GM19025 (cell line): ENCODE data around the gene KAZN.

Experiments used
- ATAC-seq: cut with Tn5 transposase; IDR thresholded peaks from one replicate; pipeline ENCODE4 v1.9.1; 2021; ENCODE audit warnings: mild to moderate bottlenecking, low read depth, moderate library complexity; ENCODE audit not compliant: unreplicated experiment

The KAZN gene

DNA sequence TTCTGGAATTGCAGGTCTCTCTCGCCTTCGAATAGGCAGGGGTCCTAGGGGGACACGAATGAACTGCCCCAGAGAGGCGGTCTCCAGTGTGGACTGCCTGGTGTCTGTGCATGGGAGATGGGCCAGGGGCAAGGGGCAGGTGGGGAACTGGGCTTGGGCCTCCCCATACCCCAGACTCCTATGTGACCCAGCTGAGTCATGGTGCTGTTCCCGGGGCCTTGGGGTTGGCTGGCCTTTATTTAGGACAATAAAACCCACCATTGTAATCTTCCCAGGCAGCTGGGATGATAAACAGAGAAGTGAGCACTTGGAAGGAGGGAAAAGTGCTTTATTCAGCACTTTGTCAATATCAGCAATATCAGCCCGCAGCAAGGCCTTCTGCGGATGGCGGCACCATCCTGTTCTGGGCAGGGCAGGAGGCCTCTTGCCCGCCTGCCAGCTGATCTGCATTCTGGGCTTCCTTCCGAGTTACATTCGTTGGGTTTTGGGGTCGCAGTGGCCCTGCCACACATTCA is 346.0 kb downstream of the KAZN start:
- ATAC-seq: no peak

- no peak for ATAC-seq
Measured at GRCh38 chr1:14945132-14946010, 346.9 kb downstream of the KAZN start.

GRCh38 chr1:14946011-14946359 is 347.5 kb downstream of the KAZN start:
- no peak for ATAC-seq

DNA sequence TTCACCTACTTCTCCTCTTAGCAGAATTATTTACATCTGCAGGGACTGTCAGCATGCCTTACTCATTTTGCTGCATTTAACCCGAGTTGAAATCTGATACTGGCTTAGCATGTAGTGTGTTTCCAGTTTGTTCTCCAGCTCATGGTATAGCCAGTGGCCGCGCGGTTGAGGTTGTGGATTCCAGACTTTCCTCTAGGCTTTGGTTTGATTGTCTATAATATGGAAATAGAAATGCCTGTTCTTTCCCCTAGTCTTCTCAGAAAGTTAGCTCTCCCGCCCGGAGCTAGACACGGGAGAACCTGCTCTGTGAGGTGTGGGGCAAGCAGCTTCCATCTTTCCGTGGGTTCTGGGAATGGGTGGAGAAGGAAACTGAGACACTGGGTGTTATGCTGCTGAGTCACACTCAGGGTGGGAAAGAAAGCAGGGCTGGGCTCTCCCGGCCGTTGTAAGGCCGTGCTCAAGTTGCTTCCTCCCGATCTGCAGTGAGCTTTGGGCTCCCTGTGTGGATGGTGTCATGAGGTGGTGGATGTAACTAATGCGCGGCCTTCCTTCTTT is 348.3 kb downstream of the KAZN start:
- ATAC-seq: no peak

DNA sequence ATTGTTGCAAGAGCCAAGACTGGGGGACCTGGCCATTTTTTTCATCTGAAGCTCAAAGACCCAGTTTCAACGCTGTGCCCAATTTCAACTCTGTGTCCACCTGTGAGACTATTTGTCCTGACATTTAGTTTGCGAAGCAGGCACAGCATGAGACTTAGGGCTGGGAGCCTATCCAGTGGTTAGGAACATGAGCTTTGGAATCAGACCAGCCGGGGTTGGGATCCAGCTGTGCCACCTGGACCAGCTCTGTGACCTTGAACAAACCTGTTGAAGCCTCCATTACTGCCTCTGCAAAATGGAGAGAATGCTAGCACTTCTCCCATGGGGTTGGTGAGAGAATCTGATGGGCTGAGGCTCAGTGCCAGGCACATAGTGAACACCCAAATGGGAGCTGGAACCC is 348.9 kb downstream of the KAZN start:
- ATAC-seq: no peak

- no peak for ATAC-seq
Measured at GRCh38 chr1:14948112-14948652, 349.7 kb downstream of the KAZN start.

DNA sequence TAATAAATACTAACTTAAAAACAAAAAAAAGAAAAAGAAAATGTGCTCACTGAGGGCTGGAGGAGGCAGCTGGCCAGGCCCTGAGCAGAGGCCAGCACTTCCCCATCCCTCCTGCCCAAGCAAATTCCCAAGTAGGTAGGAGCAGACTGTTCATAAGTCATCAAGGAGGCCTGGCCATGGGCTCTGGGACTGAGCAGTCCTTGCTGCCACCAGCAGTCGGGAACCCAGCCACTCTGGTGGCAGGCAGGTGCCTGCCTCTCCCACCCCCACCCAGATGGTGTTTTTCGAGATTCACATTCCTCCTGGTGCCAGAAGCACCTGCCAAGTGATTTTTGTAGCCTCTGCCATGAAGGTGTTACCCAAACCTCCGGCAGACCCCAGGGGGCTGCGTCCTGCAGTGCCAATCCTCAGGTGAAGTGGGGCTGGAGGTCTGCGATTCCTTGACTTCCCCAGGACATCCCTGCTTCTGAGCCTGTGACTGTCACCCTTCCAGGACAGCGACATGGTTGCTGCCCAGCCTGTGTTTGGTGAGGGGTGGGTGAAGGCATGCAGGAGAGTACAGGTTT is 350.9 kb downstream of the KAZN start:
- ATAC-seq: no peak

GRCh38 chr1:14949836-14950713 is 351.6 kb downstream of the KAZN start:
- no peak for ATAC-seq

- no peak for ATAC-seq
Measured at GRCh38 chr1:14951766-14952165, 353.3 kb downstream of the KAZN start.

GRCh38 chr1:14952626-14953314 is 354.3 kb downstream of the KAZN start:
- ATAC-seq: no peak

DNA sequence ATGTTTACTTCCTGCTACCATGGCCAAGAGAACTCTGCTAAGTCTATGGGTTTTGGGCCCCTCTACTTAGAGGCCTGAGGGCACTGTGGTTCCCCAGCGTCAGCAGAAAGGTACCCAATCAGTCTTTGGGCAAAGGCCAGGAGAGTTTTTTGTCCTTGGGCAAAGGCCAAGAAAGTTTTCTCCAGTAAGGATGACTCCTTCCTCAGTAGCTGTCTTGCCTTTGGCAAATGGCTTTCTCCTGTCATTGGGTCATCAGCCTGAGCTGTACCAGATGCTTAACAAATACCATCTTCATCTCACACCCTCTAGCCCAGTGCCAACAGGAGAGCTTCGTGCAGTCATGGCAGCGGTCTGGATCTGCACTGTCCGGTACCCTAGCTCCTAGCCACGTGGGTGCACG is 355.7 kb downstream of the KAZN start:
- ATAC-seq: no peak

- ATAC-seq: no peak
Measured at GRCh38 chr1:14954930-14955329, 356.4 kb downstream of the KAZN start.

DNA sequence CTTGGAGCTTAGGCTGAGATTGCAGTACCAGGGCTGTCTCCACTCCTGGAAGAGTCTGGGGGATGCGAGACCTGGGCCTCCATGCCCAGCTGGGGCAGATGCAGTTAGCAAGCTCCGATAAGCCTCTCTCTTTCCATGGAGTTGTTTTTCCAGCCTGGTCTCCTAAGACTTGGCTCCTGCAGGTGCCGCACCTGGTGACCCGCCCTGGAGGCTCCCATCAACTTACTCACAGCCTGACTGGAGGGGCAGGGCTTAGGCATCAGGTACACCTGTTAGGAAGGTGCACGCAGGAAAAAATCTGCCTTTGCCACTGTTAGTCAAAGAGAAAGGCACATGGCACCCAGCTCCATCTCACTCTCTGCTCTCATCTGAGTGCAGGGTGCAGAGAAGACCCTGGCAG is 356.9 kb downstream of the KAZN start:
- ATAC-seq: no peak

- no peak for ATAC-seq
Measured at GRCh38 chr1:14955976-14956375, 357.5 kb downstream of the KAZN start.

DNA sequence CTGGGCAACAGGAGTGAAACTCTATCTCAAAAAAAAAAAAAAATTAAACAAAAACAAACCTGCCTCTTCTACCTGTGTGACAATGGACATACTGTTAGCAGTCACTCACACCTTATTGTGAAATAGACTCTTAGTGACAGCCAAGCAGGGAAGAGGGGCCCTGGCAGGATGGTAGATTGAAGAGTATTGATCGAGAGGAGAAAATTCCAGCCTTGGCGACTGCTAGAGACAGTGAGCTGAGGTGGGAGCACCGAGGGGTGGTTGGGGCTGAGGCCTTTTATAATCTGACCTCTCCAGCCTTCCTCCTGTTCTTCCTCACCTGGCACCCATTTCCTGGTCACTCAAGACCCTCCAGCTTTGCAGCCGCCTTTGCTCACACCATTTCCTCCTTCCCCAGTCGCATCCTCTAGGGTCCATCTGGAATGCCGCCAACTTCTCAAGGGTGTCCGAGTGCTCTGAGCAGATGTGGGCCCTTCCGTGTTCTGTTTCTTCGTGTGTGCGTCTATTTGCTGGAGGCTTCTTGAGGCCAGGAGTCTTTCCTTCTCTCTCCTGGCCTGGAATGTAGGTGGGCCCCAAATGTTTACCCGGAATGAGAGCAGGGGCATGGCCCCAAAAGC is 358.2 kb downstream of the KAZN start:
- no peak for ATAC-seq

GRCh38 chr1:14957375-14958098 is 359.1 kb downstream of the KAZN start:
- no peak for ATAC-seq

GRCh38 chr1:14958249-14959058 is 360.0 kb downstream of the KAZN start:
- no peak for ATAC-seq

DNA sequence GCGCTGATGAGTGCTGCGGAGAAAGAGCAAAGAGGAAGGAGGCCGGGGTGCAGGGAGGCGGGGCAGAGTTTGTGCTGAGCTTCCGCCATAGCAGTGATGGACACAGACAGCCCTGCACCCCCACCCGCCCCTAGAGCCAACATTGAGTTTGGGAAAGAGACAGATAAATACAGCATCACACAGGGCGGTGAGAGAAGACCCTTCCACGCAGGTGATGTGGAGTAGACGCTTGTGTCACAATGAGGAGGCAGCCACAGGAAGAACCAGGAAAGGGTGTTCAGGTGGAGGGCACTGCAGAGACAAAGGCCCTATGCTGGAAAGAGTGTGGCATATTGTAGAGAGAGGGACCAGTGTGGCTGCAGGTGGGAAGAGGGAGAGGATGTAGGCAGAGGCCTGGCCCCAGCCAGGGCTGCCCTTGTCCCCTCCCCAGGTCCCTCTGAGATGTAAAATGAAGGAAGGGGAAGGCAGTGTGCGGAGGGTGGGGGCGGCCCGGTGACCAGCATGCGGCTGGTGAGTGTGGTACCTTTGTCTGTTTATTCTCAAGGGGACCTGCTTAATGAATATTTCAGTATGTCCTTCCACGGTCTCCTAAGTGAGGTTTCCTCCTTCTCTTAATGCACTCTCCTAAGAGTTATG is 360.7 kb downstream of the KAZN start:
- ATAC-seq: no peak
